ENCODE measurements around the gene ENG. TPM values are rescaled to one million over a fixed set of nuclear protein-coding genes. Genes with fewer than 3 reads are reported as not detected.
"Not testable (repeated sequence)": the region's sequence is repeated elsewhere in the genome, so short reads cannot be mapped to it uniquely, and the experiment has no call there.

Gene ENG
- total RNA-seq, 1 donor, result 30.7 TPM

GRCh38 chr9:127852829-127853228 lies 1.6 kb downstream of the ENG start:
- TF ChIP-seq CTCF (IDR thresholded peaks at IDR 0.05; ENCODE audit: insufficient read depth, low read depth, low read length), result no peak
- DNase-seq (ENCODE audit: low read depth), result no peak
- peak overlapping the region; percentile 75 for H3K4me3 ChIP-seq (ENCODE audit: low read depth, low read length)

DNA sequence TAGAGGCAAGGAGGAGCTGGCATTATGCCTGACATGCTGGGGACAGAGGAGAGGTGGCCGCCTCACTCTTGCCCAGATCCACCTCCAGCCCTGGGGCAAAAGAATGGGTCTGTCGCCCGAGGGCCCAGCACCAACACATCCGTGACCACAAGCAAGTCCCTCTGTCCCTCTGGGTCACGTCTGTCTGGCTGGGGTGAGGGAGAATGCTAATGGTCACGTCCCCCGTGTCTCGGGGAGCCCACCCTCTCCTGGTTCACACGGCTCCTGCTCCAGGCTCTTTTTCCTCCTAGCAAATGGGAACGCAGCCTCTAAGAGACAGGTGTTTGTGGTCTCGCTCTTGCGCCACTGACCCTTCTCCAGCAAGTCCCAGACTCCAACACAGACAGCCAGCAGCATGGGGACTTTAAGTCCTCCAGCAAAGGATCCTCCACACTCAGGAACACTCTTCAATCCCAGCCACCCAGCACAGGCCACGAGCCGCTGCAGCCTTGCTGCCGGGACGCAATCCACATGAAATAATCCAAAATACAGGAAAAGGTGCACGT lies 4.1 kb downstream of the ENG start:
- no peak for TF ChIP-seq CTCF (IDR thresholded peaks at IDR 0.05; ENCODE audit: insufficient read depth, low read depth, low read length)
- DNase-seq (ENCODE audit: low read depth), result no peak
- no peak overlapping the region for H3K4me3 ChIP-seq (ENCODE audit: low read depth, low read length)

GRCh38 chr9:127848756-127849504 lies 5.5 kb downstream of the ENG start:
- no peak for DNase-seq (ENCODE audit: low read depth)
- H3K4me3 ChIP-seq (ENCODE audit: low read depth, low read length), result no peak overlapping the region
- no peak for TF ChIP-seq CTCF (IDR thresholded peaks at IDR 0.05; ENCODE audit: insufficient read depth, low read depth, low read length)

DNA sequence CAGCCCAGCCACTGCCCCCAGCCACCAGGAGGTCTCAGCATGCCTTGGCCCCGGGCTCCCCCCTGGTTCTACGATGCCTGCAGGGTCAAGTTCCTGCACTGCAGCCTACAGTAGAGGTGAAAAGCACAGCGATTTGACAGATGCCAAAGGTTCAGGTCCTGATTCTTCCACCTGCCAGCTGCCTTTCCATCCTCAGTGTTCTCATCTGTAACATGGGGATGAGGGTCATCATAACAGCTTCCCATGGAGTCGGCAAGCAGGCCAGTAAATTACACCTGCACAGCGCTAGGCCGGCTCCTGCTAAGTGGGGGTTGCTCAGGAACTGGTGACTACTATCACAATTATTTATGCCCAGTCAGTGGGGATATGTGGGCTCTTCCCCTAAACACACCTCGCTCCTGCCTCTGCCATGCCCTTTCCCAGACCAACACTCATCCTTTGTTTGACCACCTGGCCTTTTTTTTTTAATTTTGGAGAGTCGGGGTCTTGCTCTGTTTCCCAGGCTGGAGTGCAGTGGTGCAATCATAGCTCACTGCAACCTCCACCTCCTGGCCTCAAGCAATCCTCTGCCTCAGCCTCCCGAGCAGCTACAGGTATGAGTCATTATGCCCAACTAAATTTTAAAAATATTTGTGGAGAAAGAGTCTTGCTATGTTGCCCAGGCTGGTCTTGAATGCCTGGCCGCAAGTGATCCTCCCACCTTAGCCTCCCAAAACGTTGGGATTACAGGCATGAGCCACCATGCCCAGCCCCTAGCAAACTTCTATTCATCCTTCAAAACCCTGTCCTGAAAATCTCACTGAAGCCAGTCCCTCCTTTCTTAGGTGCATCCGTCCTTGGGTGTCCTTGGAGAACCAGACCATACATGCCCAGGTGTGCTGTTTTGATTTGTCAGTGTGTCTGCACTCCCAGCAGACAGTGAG lies 6.4 kb downstream of the ENG start:
- no peak overlapping the region for H3K4me3 ChIP-seq (ENCODE audit: low read depth, low read length)
- DNase-seq (ENCODE audit: low read depth), result no peak
- no peak for TF ChIP-seq CTCF (IDR thresholded peaks at IDR 0.05; ENCODE audit: insufficient read depth, low read depth, low read length)

DNA sequence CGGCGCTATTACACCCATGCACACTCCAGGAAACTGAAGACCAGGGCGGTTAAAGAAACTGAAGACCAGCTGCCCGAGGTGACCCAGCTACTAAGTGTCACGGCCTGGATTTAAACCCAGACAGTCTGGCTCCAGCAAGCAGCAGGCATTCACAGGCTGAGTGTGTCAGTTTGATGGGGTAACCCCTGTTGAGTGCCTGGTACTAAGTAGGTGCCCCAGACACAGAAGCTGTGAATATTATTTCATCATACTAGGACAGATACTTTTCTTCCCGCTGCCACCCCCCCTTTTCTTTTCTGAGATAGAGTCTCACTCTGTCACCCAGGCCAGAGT lies 7.3 kb downstream of the ENG start:
- DNase-seq (ENCODE audit: low read depth), result peak; percentile 82
- TF ChIP-seq CTCF (IDR thresholded peaks at IDR 0.05; ENCODE audit: insufficient read depth, low read depth, low read length), result no peak

DNA sequence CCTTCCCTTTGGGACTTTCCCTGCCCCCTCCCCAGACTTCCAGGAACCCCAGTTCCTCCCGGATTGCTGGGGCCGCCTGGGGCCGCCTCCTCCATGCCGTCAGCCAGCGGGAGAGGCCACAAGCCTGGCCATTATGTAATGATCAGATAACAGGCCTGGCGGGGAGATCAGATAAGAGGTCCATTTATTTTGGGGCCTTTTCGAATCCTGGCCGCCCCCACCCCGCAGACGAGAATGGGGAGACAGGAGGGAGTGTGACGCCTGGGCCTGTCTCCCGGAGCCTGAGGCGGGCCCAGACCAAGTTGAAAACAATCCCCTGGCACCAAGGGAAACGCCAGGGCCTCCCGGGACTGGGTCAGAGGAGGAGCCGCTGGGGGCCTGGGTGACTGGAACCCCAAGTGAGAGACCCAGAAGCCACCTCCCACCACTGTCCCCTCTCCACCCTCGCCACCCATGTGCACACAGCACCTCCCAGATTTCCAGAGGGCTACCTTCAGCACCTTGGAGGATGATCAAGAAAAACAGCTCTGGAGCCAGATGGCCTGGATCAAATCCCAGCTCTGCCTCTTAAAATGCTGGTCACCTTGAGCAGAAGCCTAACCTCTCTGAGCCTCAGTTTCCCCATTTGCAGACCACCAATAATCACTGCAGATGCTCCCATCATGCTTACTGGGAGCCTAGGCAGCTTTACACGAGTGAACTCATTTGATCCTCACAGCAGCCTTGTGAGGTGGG lies 7.8 kb downstream of the ENG start:
- peak; percentile 64 for DNase-seq (ENCODE audit: low read depth)
- H3K4me3 ChIP-seq (ENCODE audit: low read depth, low read length), result no peak overlapping the region
- no peak for TF ChIP-seq CTCF (IDR thresholded peaks at IDR 0.05; ENCODE audit: insufficient read depth, low read depth, low read length)

More for the DNA sequence above, 7.3 kb downstream of the ENG start:
- H3K4me3 ChIP-seq (ENCODE audit: low read depth, low read length), result no peak overlapping the region

- DNase-seq (ENCODE audit: low read depth); H3K4me3 ChIP-seq (ENCODE audit: low read depth, low read length): not testable (repeated sequence)
Measured at GRCh38 chr9:127845619-127846018, 8.8 kb downstream of the ENG start.

All from fibroblast of villous mesenchyme (primary cell).